IMR-90 (cell line): ENCODE measurements around the gene TMTC1.

Experiments
- BHLHE40 ChIP-seq: fragments of 150-350 bp; IDR thresholded peaks from 2 replicates; pipeline ENCODE4 v1.6.1; 2016; ENCODE audit warnings: mild to moderate bottlenecking, low read depth, low read length
- CEBPB ChIP-seq: IDR thresholded peaks from 2 replicates; pipeline ENCODE4 v1.6.1; 2012; ENCODE audit warnings: low read depth, low read length, improper control_type of control experiment
- CHD1 ChIP-seq: IDR thresholded peaks from 2 replicates; pipeline ENCODE4 v1.6.1; 2012; ENCODE audit warnings: low read depth, low read length, improper control_type of control experiment
- MAFK ChIP-seq: IDR thresholded peaks from 2 replicates; pipeline ENCODE4 v1.6.1; 2012; ENCODE audit warnings: low read depth, low read length, improper control_type of control experiment
- MAZ ChIP-seq: IDR thresholded peaks from 2 replicates; pipeline ENCODE4 v1.6.1; 2012; ENCODE audit warnings: low read depth, mild to moderate bottlenecking, low read length, improper control_type of control experiment, moderate library complexity, borderline replicate concordance
- MXI1 ChIP-seq: IDR thresholded peaks from 2 replicates; pipeline ENCODE4 v1.6.1; 2012; ENCODE audit warnings: low read depth, mild to moderate bottlenecking, low read length, moderate library complexity, borderline replicate concordance
- NFE2L2 ChIP-seq: fragments of 150-350 bp; IDR thresholded peaks from 2 replicates; pipeline ENCODE4 v1.6.1; 2016; ENCODE audit warnings: low read depth, mild to moderate bottlenecking, low read length
- POLR2A ChIP-seq: IDR thresholded peaks from 2 replicates; pipeline ENCODE4 v1.6.1; 2012; ENCODE audit warnings: mild to moderate bottlenecking, low read depth, low read length
- RAD21 ChIP-seq: IDR thresholded peaks from 2 replicates; pipeline ENCODE4 v1.6.1; 2012; ENCODE audit warnings: low read length, improper control_type of control experiment
- RFX5 ChIP-seq: IDR thresholded peaks from 2 replicates; pipeline ENCODE4 v1.8.0; 2012; ENCODE audit warnings: low read depth, mild to moderate bottlenecking, low read length, moderate library complexity
- TF ChIP-seq, protein P1 (sequence below): conservative IDR thresholded peaks from 2 replicates; pipeline ENCODE4 v1.5.1; 2012; ENCODE audit warnings: mild to moderate bottlenecking, low read depth, low read length, improper control_type of control experiment

DNA sequence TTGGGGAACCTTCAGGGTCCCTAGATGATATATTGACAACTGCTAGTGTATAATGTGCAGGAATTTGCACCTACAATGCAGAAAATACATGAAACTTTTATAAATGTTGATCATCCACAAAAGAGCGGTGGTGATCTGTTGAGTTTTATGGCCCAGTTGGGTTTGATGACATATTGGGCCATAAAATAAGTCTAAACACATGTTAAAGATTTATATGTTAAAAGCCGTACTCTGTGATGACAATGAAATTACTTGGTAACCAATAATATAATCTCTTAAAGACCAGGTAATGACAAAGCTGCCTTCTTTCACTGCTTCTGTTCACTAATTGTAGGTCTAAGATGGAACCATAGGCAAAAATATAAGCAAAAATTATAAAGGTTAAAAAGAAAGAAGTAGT, 61.6 kb downstream of the TMTC1 start:
- TF ChIP-seq, protein P1, sequence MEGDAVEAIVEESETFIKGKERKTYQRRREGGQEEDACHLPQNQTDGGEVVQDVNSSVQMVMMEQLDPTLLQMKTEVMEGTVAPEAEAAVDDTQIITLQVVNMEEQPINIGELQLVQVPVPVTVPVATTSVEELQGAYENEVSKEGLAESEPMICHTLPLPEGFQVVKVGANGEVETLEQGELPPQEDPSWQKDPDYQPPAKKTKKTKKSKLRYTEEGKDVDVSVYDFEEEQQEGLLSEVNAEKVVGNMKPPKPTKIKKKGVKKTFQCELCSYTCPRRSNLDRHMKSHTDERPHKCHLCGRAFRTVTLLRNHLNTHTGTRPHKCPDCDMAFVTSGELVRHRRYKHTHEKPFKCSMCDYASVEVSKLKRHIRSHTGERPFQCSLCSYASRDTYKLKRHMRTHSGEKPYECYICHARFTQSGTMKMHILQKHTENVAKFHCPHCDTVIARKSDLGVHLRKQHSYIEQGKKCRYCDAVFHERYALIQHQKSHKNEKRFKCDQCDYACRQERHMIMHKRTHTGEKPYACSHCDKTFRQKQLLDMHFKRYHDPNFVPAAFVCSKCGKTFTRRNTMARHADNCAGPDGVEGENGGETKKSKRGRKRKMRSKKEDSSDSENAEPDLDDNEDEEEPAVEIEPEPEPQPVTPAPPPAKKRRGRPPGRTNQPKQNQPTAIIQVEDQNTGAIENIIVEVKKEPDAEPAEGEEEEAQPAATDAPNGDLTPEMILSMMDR, result no peak
- TF ChIP-seq POLR2A, result no peak
- TF ChIP-seq BHLHE40, result no peak
- no peak for TF ChIP-seq MAZ
- TF ChIP-seq CEBPB, result no peak
- no peak for TF ChIP-seq CHD1
- TF ChIP-seq MXI1, result no peak
- no peak for TF ChIP-seq RFX5
- no peak for TF ChIP-seq MAFK
- no peak for TF ChIP-seq NFE2L2
- TF ChIP-seq RAD21, result no peak
